Endothelial cell of umbilical vein (primary cell): ENCODE results near the gene EML2. TPM values are rescaled to one million over a fixed set of nuclear protein-coding genes. Genes with fewer than 3 reads are reported as not detected.

Experiments used
- BruUV-seq: library from RNA; stranded (reverse); fragments of 400-500 nt; replicated peaks from 2 replicates; lab custom pipeline; 2021; lab: Mats Ljungman, UMichigan
- CTCF ChIA-PET: fragments of 300-600, 350-600 bp; sonication (Branson Sonifier 250); formaldehyde crosslinking; loops from one replicate; lab custom pipeline; 2021; ENCODE audit warnings: antibody characterized with exemption, inconsistent platforms; lab: Charles Lee
- POLR2A ChIA-PET: fragments of 300-600, 350-600 bp; sonication (Branson Sonifier 250); formaldehyde crosslinking; loops from one replicate; lab custom pipeline; 2021; ENCODE audit warnings: antibody characterized with exemption, inconsistent platforms; lab: Charles Lee
- DNase-seq: peaks from one replicate; pipeline ENCODE4 v3.0.0-alpha.2; 2011; ENCODE audit warnings: low read depth, low spot score
- FAIRE-seq: peaks from 2 replicates; lab custom pipeline; 2011; peaks lifted over from hg19 to GRCh38; lab: Jason Lieb, UNC
- H2AFZ ChIP-seq: 2 replicates; pipeline ENCODE4 v1.6.0; 2012; ENCODE audit warnings: low read depth, low read length, control low read depth, inconsistent platforms
- H3K27ac ChIP-seq: 2 replicates; pipeline ENCODE4 v1.5.1; 2011; ENCODE audit warnings: low read depth, mild to moderate bottlenecking, control low read depth, low read length, moderate library complexity; ENCODE audit not compliant: insufficient read depth
- H3K27me3 ChIP-seq, 2 experiments: 2 replicates each; pipeline versions ENCODE4 v1.6.0 to v1.6.1; 2011; ENCODE audit warnings: low read length in 2 of 2, mixed read lengths in 1 of 2; ENCODE audit not compliant: control insufficient read depth in 2 of 2, insufficient read depth in 2 of 2
- H3K36me3 ChIP-seq, 2 experiments: 2 replicates in 1 of 2; 3 replicates in 1 of 2; pipeline ENCODE4 v1.5.1; 2011; ENCODE audit warnings: low read length in 2 of 2, mild to moderate bottlenecking in 1 of 2, moderate library complexity in 1 of 2; ENCODE audit not compliant: control insufficient read depth in 2 of 2, insufficient read depth in 2 of 2; ENCODE audit errors: extremely low read depth in 1 of 2
- H3K4me1 ChIP-seq: 3 replicates; pipeline ENCODE4 v1.5.1; 2011; ENCODE audit warnings: mild to moderate bottlenecking, low read length; ENCODE audit not compliant: control insufficient read depth, insufficient read depth; ENCODE audit errors: extremely low read depth
- H3K4me2 ChIP-seq: 2 replicates; pipeline ENCODE4 v1.6.1; 2011; ENCODE audit warnings: low read length, control low read depth, mixed read lengths; ENCODE audit not compliant: insufficient read depth
- H3K4me3 ChIP-seq, 3 experiments: fragments of 200-600 bp in 1 of 3; sonication (generic), shearing (Covaris generic) in 1 of 3; replicated peaks in 1 of 3; 2 replicates each; pipeline ENCODE4 v1.5.1; 2011 to 2016; ENCODE audit warnings: control low read depth in 3 of 3, low read length in 3 of 3, mild to moderate bottlenecking in 2 of 3, inconsistent platforms in 1 of 3, low read depth in 1 of 3, moderate library complexity in 1 of 3; ENCODE audit not compliant: insufficient read depth in 1 of 3
- H3K79me2 ChIP-seq: 2 replicates; pipeline ENCODE4 v1.6.0; 2012; ENCODE audit warnings: low read length, inconsistent platforms; ENCODE audit not compliant: control insufficient read depth, insufficient read depth
- H3K9ac ChIP-seq: replicated peaks from 2 replicates; pipeline ENCODE3; 2011; ENCODE audit warnings: low read length, control low read depth; ENCODE audit not compliant: insufficient read depth; ENCODE audit errors: extremely low read depth
- H3K9me1 ChIP-seq: replicated peaks from 3 replicates; pipeline ENCODE4 v1.6.0; 2011; ENCODE audit warnings: mild to moderate bottlenecking, low read length; ENCODE audit not compliant: control insufficient read depth, insufficient read depth; ENCODE audit errors: extremely low read depth
- H3K9me3 ChIP-seq: replicated peaks from 2 replicates; pipeline ENCODE4 v1.5.1; 2012; ENCODE audit warnings: low read length, inconsistent platforms; ENCODE audit not compliant: control insufficient read depth, insufficient read depth
- H4K20me1 ChIP-seq: replicated peaks from 2 replicates; pipeline ENCODE3; 2011; ENCODE audit warnings: mild to moderate bottlenecking, low read length; ENCODE audit not compliant: control insufficient read depth, insufficient read depth; ENCODE audit errors: extremely low read depth
- CTCF ChIP-seq, 2 donors: IDR thresholded peaks; 1 replicate in 1 of 2; 2 replicates in 1 of 2; pipeline ENCODE4 v1.5.1; 2011; ENCODE audit warnings: low read length in 2 of 2, mild to moderate bottlenecking in 2 of 2, moderate library complexity in 2 of 2, control low read depth in 1 of 2, inconsistent platforms in 1 of 2, low read depth in 1 of 2; ENCODE audit not compliant: insufficient read depth in 1 of 2; ENCODE audit errors: extremely low read depth in 1 of 2
- EZH2 ChIP-seq: IDR thresholded peaks from 2 replicates; pipeline ENCODE4 v1.6.1; 2012; ENCODE audit warnings: borderline replicate concordance, low read depth, mild to moderate bottlenecking, moderate library complexity, low read length, inconsistent platforms; ENCODE audit not compliant: severe bottlenecking
- FOS ChIP-seq: IDR thresholded peaks from 2 replicates; pipeline ENCODE4 v1.6.1; 2011; ENCODE audit warnings: mild to moderate bottlenecking, low read length, moderate library complexity, borderline replicate concordance; ENCODE audit not compliant: insufficient read depth
- GATA2 ChIP-seq: IDR thresholded peaks from 2 replicates; pipeline ENCODE4 v1.7.0; 2011; ENCODE audit warnings: low read depth, mild to moderate bottlenecking, moderate library complexity, mixed read lengths, low read length; ENCODE audit not compliant: insufficient read length, insufficient read depth
- JUN ChIP-seq: IDR thresholded peaks from 2 replicates; pipeline ENCODE4 v1.6.1; 2011; ENCODE audit warnings: borderline replicate concordance, low read depth; ENCODE audit not compliant: insufficient read length, insufficient read depth
- MYC ChIP-seq: IDR thresholded peaks from one replicate; pipeline ENCODE4 v1.6.1; 2011; ENCODE audit warnings: mild to moderate bottlenecking, low read depth, low read length
- POLR2A ChIP-seq: IDR thresholded peaks from 2 replicates; pipeline ENCODE4 v1.6.1; 2012; ENCODE audit warnings: low read depth, mild to moderate bottlenecking, control low read depth, low read length
- POLR2AphosphoS5 ChIP-seq: IDR thresholded peaks from 2 replicates; pipeline ENCODE4 v1.6.1; 2012; ENCODE audit warnings: low read depth, mild to moderate bottlenecking, control low read depth, low read length, moderate library complexity; ENCODE audit not compliant: insufficient read depth
- dilution Hi-C: fragments of 300-500 bp; cut with MboI; formaldehyde crosslinking; loops from one replicate; pipeline ENCODE4 v1.15.0; 2019; ENCODE audit warnings: low sequenced_read_pairs; ENCODE audit not compliant: extremely low pct_ligation_motif_present
- intact Hi-C: fragments of 100-400 bp; cut with micrococcal nuclease; formaldehyde crosslinking; loops from one replicate; pipeline ENCODE4 v1.10.0; 2022
- polyA plus RNA-seq, 4 experiments: library from polyadenylated mRNA; depleted of rRNA in 3 of 4; stranded (reverse) in 3 of 4; unstranded in 1 of 4; fragments of >200 nt; gene quantifications; 2 replicates each; pipeline versions ENCODE4 v1.2.1 to v1.2.3, GENCODE V29; 2011 to 2012; ENCODE audit warnings: missing spikeins in 1 of 4
- total RNA-seq: library from RNA; stranded (reverse); gene quantifications from 2 replicates; pipeline ENCODE4 v1.2.3, GENCODE V29; 2021
- TF ChIP-seq, protein P1 (sequence below): IDR thresholded peaks from 2 replicates; pipeline ENCODE4 v1.6.1; 2011; ENCODE audit not compliant: insufficient read depth, insufficient read length

Gene EML2
- total and polyA plus RNA-seq, 2 donors (not counting 3 experiments of a cell fraction or from before 2014, with no cell fraction given): 23.3 to 28.9 TPM

DNA sequence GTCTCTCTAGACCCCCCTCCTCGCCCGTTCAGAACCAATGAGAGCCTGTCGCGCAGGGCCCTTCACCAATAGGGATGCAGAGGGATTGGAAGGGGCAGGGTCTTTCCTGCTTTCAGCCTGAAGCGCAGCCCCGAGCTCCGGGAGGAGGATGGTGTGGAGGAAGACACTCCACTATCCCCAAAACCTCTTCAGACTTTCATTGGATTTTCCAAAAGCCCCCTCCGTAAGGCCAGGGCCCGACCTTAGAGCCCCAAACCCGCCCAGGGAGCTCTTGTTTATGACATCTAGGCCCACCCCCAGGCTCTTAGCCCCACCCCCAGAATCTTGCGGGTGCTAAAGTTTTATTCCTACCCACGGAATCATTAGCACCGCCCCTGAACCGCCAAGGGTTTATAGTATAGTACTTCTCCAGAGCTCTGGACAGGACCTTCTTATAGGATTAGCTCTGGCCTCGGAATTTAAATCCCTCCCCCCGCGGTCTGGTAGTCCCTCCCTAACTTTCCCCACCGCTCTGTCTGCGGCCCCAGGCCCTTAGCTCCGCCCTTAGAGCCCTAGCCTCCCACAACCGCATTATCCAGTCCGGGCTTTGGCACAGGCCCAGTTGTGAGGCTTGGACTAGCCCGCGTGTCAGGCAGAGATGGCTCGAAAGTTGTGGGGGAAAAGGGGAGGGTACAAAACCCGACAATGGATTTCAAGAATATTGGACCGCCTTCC is 6.6 kb upstream of the EML2 start:
- no peak for TF ChIP-seq EZH2
- TF ChIP-seq, protein P1, sequence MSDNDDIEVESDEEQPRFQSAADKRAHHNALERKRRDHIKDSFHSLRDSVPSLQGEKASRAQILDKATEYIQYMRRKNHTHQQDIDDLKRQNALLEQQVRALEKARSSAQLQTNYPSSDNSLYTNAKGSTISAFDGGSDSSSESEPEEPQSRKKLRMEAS: no peak
- no peak for TF ChIP-seq POLR2A
- no peak for TF ChIP-seq MYC
- TF ChIP-seq POLR2AphosphoS5: no peak
- no peak for TF ChIP-seq JUN
- TF ChIP-seq CTCF (IDR thresholded peaks at IDR 0.05; ENCODE audit: extremely low read depth in 1 of 2, insufficient read depth in 1 of 2, low read depth in 1 of 2, low read length in 2 of 2): no peak
- TF ChIP-seq FOS: no peak
- TF ChIP-seq GATA2: no peak
- dilution Hi-C loops: no loop called here
- CTCF ChIA-PET: interaction anchor here (0.9 to 1.4 kb wide), 10 partner anchors 20 to 206 kb away, joined by 3 to 15 read pairs (median 5); no protein-coding TSS in a partner anchor

More for the DNA sequence above, 6.6 kb upstream of the EML2 start:
- intact Hi-C loops: loop anchor here (1.0 to 5.0 kb wide), 3 partner anchors 47 to 139 kb away; partner anchors contain the start of genes FBXO46, QPCTL and SNRPD2
- Histone ChIP-seq H3K27ac (no peak overlapping the region), H2AFZ (peak overlapping the region; percentile 63), H3K9ac (peak overlapping the region; percentile 8), H3K9me3 (no peaks in the 10 kb centered on the region), H3K9me1 (no peaks in the 10 kb centered on the region), H3K4me3 (peak overlapping the region; percentile 7 to 55 (median 46)), H4K20me1 (no peaks in the 10 kb centered on the region), H3K27me3 (no peaks in the 10 kb centered on the region), H3K4me2 (peak overlapping the region; percentile 72), H3K36me3 (no peaks in the 10 kb centered on the region), H3K4me1 (peaks cover 28% of the 10 kb centered on the region), H3K79me2 (no peaks in the 10 kb centered on the region)
- POLR2A ChIA-PET: interaction anchor here (0.6 to 1.0 kb wide), 3 partner anchors 30 to 675 kb away, joined by 3 to 5 read pairs (median 4); no protein-coding TSS in a partner anchor
- BruUV-seq: no TSS peak
- peak; percentile 94 for DNase-seq
- peak; percentile 95 for FAIRE-seq
